PC-3 (cell line): ENCODE measurements around the gene SCGB1C1. TPM values are rescaled to one million over a fixed set of nuclear protein-coding genes. Genes with fewer than 3 reads are reported as not detected.

Experiments
- ATAC-seq: fragments of 200-7000 bp; cut with Tn5 transposase; 2 replicates; pipeline ENCODE4 v1.9.1; 2020; ENCODE audit warnings: mild to moderate bottlenecking, moderate library complexity
- BruUV-seq: library from RNA; stranded (reverse); fragments of 400-500 nt; replicated peaks from 2 replicates; lab custom pipeline; 2021; lab: Mats Ljungman, UMichigan
- CTCF ChIA-PET: fragments of 300-600 bp; sonication (Branson Sonifier 250); formaldehyde crosslinking; loops from one replicate; lab custom pipeline; 2022; ENCODE audit warnings: antibody characterized with exemption; lab: Charles Lee
- POLR2A ChIA-PET: fragments of 300-600 bp; sonication (Branson Sonifier 250); formaldehyde crosslinking; loops from one replicate; lab custom pipeline; 2022; ENCODE audit warnings: antibody characterized with exemption; ENCODE audit not compliant: unreplicated experiment; lab: Charles Lee
- DNase-seq: peaks from one replicate; pipeline ENCODE4 v3.0.0-alpha.2; 2015
- H2AFZ ChIP-seq: fragments of 300-600 bp; sonication (generic); 2 replicates; pipeline ENCODE4 v1.6.0; 2016; ENCODE audit warnings: antibody characterized with exemption, low read length
- H3F3A ChIP-seq: fragments of 300-600 bp; sonication (generic); one replicate; pipeline ENCODE4 v1.6.0; 2017; ENCODE audit warnings: antibody characterized with exemption, low read length, control low read depth, mild to moderate bottlenecking; ENCODE audit not compliant: unreplicated experiment
- H3K27ac ChIP-seq: fragments of 300-600 bp; sonication (generic); 2 replicates; pipeline ENCODE4 v1.5.1; 2016; ENCODE audit warnings: mild to moderate bottlenecking, low read length
- H3K27me3 ChIP-seq: fragments of 300-600 bp; sonication (generic); 2 replicates; pipeline ENCODE4 v1.6.1; 2016; ENCODE audit warnings: low read length, mixed read lengths
- H3K36me3 ChIP-seq: fragments of 300-600 bp; sonication (generic); 2 replicates; pipeline ENCODE4 v1.6.1; 2016; ENCODE audit warnings: low read depth, mixed run types, low read length, mixed read lengths
- H3K4me1 ChIP-seq: fragments of 300-600 bp; sonication (generic); 2 replicates; pipeline ENCODE4 v1.5.1; 2016; ENCODE audit warnings: low read length; ENCODE audit not compliant: insufficient read depth
- H3K4me2 ChIP-seq: fragments of 300-600 bp; sonication (generic); 2 replicates; pipeline ENCODE4 v1.6.0; 2016; ENCODE audit warnings: low read length
- H3K4me3 ChIP-seq: fragments of 300-600 bp; sonication (generic); 2 replicates; pipeline ENCODE4 v1.5.1; 2016; ENCODE audit warnings: mild to moderate bottlenecking, low read length, mixed read lengths
- H3K79me2 ChIP-seq: fragments of 300-600 bp; sonication (generic); 2 replicates; pipeline ENCODE4 v1.6.1; 2017; ENCODE audit warnings: low read length, mixed read lengths
- H3K9ac ChIP-seq: fragments of 300-600 bp; sonication (generic); 2 replicates; pipeline ENCODE4 v1.6.0; 2016; ENCODE audit warnings: mild to moderate bottlenecking, low read length
- H3K9me2 ChIP-seq: fragments of 300-600 bp; sonication (generic); replicated peaks from 2 replicates; pipeline ENCODE4 v1.6.1; 2016; ENCODE audit warnings: mixed run types, low read length, mixed read lengths
- H3K9me3 ChIP-seq: fragments of 300-600 bp; sonication (generic); 2 replicates; pipeline ENCODE4 v1.6.1; 2016; ENCODE audit warnings: low read length, mixed read lengths
- H4K20me1 ChIP-seq: fragments of 300-600 bp; sonication (generic); 2 replicates; pipeline ENCODE4 v1.6.1; 2016; ENCODE audit warnings: low read length, mixed read lengths
- EZH2 ChIP-seq: fragments of 300-600 bp; sonication (generic); IDR thresholded peaks from one replicate; pipeline ENCODE4 v1.6.1; 2017; ENCODE audit warnings: antibody characterized with exemption, mild to moderate bottlenecking, low read length; ENCODE audit not compliant: unreplicated experiment
- EZH2phosphoT487 ChIP-seq: fragments of 300-600 bp; sonication (generic); IDR thresholded peaks from 2 replicates; pipeline ENCODE4 v1.6.1; 2018; ENCODE audit warnings: mild to moderate bottlenecking, antibody characterized with exemption, low read length, borderline replicate concordance
- intact Hi-C: fragments of 100-400 bp; cut with micrococcal nuclease; formaldehyde crosslinking; loops from 2 replicates; pipeline ENCODE4 v1.9.0; 2023
- total RNA-seq: library from RNA; depleted of rRNA; stranded (reverse); fragments of >200 nt; gene quantifications from 2 replicates; pipeline ENCODE4 v1.2.3, GENCODE V29; 2014
- TF ChIP-seq, protein P1 (sequence below): fragments of 300-600 bp; sonication (generic); conservative IDR thresholded peaks from 2 replicates; pipeline ENCODE4 v1.5.1; 2017; ENCODE audit warnings: antibody characterized with exemption, low read depth, mild to moderate bottlenecking, low read length

The SCGB1C1 gene
- total RNA-seq, 1 experiment from 2014 or later: not detected

DNA sequence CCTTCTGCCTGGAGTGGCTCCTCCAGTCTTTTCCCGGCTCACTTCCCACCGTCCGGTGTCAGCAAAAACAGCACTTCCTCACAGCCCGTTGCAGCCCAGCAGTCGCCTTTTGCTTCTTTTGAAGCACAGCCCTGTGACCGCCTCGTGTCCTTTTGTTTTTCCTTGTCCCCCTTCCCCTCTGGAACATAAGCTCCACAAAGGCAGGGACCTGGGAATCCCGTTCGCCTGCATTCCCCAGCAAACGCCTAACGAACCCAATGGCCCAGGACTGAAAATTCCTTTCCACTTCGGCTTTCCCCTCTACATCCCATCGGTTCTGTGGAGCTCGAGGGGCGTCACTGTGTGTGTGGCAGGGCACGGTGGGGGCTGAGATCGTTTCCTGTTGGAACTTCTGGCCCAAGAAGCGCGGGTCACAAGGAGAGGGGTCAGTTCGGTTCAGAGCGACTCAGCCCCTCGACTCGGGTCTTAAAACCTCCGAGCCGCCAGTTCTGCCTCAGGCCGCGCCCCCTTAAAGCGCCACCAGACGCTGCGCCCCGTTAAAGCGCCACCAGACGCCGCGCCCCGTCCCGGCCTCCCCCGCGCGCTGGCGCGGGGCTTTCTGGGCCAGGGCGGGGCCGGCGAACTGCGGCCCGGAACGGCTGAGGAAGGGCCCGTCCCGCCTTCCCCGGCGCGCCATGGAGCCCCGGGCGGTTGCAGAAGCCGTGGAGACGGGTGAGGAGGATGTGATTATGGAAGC, 15.5 kb downstream of the SCGB1C1 start:
- Histone ChIP-seq H3K4me3 (peak overlapping the region; percentile 91), H3K9me2 (no peaks in the 10 kb centered on the region), H3K9me3 (no peaks in the 10 kb centered on the region), H3K79me2 (peaks cover 61% of the 10 kb centered on the region), H3F3A (no peaks in the 10 kb centered on the region), H4K20me1 (no peaks in the 10 kb centered on the region), H3K27ac (peak overlapping the region; percentile 98), H3K4me1 (peaks cover 23% of the 10 kb centered on the region), H3K9ac (peak overlapping the region; percentile 98), H3K4me2 (peak overlapping the region; percentile 97), H2AFZ (peak overlapping the region; percentile 74), H3K27me3 (no peaks in the 10 kb centered on the region), H3K36me3 (peaks cover 44% of the 10 kb centered on the region)
- ChIA-PET CTCF (no interaction called here), POLR2A (interaction anchor here (0.6 kb wide), 1 partner anchor 942 kb away, joined by 4 read pairs; no protein-coding TSS in a partner anchor)
- intact Hi-C loops: no loop called here
- DNase-seq: peak; percentile 76
- TF ChIP-seq EZH2phosphoT487 (no peak), EZH2 (no peak)
- TF ChIP-seq, protein P1, sequence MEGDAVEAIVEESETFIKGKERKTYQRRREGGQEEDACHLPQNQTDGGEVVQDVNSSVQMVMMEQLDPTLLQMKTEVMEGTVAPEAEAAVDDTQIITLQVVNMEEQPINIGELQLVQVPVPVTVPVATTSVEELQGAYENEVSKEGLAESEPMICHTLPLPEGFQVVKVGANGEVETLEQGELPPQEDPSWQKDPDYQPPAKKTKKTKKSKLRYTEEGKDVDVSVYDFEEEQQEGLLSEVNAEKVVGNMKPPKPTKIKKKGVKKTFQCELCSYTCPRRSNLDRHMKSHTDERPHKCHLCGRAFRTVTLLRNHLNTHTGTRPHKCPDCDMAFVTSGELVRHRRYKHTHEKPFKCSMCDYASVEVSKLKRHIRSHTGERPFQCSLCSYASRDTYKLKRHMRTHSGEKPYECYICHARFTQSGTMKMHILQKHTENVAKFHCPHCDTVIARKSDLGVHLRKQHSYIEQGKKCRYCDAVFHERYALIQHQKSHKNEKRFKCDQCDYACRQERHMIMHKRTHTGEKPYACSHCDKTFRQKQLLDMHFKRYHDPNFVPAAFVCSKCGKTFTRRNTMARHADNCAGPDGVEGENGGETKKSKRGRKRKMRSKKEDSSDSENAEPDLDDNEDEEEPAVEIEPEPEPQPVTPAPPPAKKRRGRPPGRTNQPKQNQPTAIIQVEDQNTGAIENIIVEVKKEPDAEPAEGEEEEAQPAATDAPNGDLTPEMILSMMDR: no peak
- TSS peak; percentile 25 for BruUV-seq
- ATAC-seq: peak; percentile 70

GRCh38 chr11:208917-209260, 16.0 kb downstream of the SCGB1C1 start:
- no peaks in the 10 kb centered on the region for H3K9me3 ChIP-seq
- H3K4me3 ChIP-seq: peak overlapping the region; percentile 91
- BruUV-seq: no TSS peak
- peak overlapping the region; percentile 98; the same call in 1 of the 2 replicates for H3K27ac ChIP-seq
- CTCF ChIA-PET: no interaction called here
- TF ChIP-seq, protein P1: no peak
- TF ChIP-seq EZH2 (no peak), EZH2phosphoT487 (no peak)
- H3K36me3 ChIP-seq: peaks cover 44% of the 10 kb centered on the region
- peak overlapping the region; percentile 98 for H3K9ac ChIP-seq
- no peaks in the 10 kb centered on the region for H4K20me1 ChIP-seq
- DNase-seq (no peak), ATAC-seq (no peak; the same call in 1 of the 2 replicates)
- H3K27me3 ChIP-seq: no peaks in the 10 kb centered on the region
- POLR2A ChIA-PET: no interaction called here
- H3K4me2 ChIP-seq: peak overlapping the region; percentile 97
- H3K9me2 ChIP-seq: no peaks in the 10 kb centered on the region
- H3K4me1 ChIP-seq: peaks cover 23% of the 10 kb centered on the region
- peak overlapping the region; percentile 74 for H2AFZ ChIP-seq
- H3K79me2 ChIP-seq: peaks cover 61% of the 10 kb centered on the region
- intact Hi-C loops: no loop called here
- no peaks in the 10 kb centered on the region for H3F3A ChIP-seq
